H9 (cell line): ENCODE measurements around the gene TREML2. TPM values are rescaled to one million over a fixed set of nuclear protein-coding genes. Genes with fewer than 3 reads are reported as not detected.

Experiments used
- DNase-seq: peaks from one replicate; pipeline ENCODE4 v3.0.0-alpha.2; 2017
- H2AFZ ChIP-seq: one replicate; pipeline ENCODE4 v1.6.1; 2013; ENCODE audit warnings: mild to moderate bottlenecking, low read length, control low read depth, moderate library complexity
- H2AK5ac ChIP-seq: 2 replicates; pipeline ENCODE4 v1.6.1; 2013; ENCODE audit warnings: low read length, control low read depth, mixed read lengths; ENCODE audit not compliant: insufficient read length
- H2BK120ac ChIP-seq: one replicate; pipeline ENCODE4 v1.6.1; 2013; ENCODE audit warnings: low read depth, mild to moderate bottlenecking, low read length, control low read depth, inconsistent platforms; ENCODE audit not compliant: poor library complexity, severe bottlenecking
- H2BK12ac ChIP-seq: 2 replicates; pipeline ENCODE4 v1.6.1; 2013; ENCODE audit warnings: low read length, control low read depth, mixed read lengths, low read depth; ENCODE audit not compliant: insufficient read length
- H2BK15ac ChIP-seq: 2 replicates; pipeline ENCODE4 v1.6.1; 2013; ENCODE audit warnings: low read depth, low read length, control low read depth
- H2BK20ac ChIP-seq: one replicate; pipeline ENCODE4 v1.6.1; 2013; ENCODE audit warnings: low read depth, mild to moderate bottlenecking, low read length, control low read depth, inconsistent platforms; ENCODE audit not compliant: poor library complexity, severe bottlenecking
- H2BK5ac ChIP-seq: 2 replicates; pipeline ENCODE4 v1.6.1; 2013; ENCODE audit warnings: low read length, control low read depth, mixed read lengths; ENCODE audit not compliant: insufficient read length
- H3K14ac ChIP-seq: 2 replicates; pipeline ENCODE4 v1.6.1; 2013; ENCODE audit warnings: low read length, control low read depth; ENCODE audit not compliant: insufficient read depth
- H3K18ac ChIP-seq: 2 replicates; pipeline ENCODE4 v1.6.1; 2013; ENCODE audit warnings: low read depth, mild to moderate bottlenecking, mixed read lengths, low read length, control low read depth; ENCODE audit not compliant: insufficient read length
- H3K23ac ChIP-seq: 2 replicates; pipeline ENCODE4 v1.6.1; 2013; ENCODE audit warnings: low read length, control low read depth, mixed read lengths, low read depth; ENCODE audit not compliant: insufficient read length
- H3K23me2 ChIP-seq: 2 replicates; pipeline ENCODE4 v1.6.1; 2013; ENCODE audit warnings: low read depth, mild to moderate bottlenecking, mixed read lengths, low read length, control low read depth; ENCODE audit not compliant: insufficient read length, poor library complexity, severe bottlenecking
- H3K27ac ChIP-seq: 2 replicates; pipeline ENCODE4 v1.5.1; 2013; ENCODE audit warnings: low read length, control low read depth, mixed read lengths, low read depth; ENCODE audit not compliant: insufficient read length
- H3K27me3 ChIP-seq: 2 replicates; pipeline ENCODE4 v1.6.1; 2013; ENCODE audit warnings: low read length, control low read depth, inconsistent platforms; ENCODE audit not compliant: insufficient read depth
- H3K4ac ChIP-seq: 2 replicates; pipeline ENCODE4 v1.6.1; 2013; ENCODE audit warnings: low read depth, mild to moderate bottlenecking, control low read depth, inconsistent platforms, low read length, moderate library complexity
- H3K4me1 ChIP-seq: 2 replicates; pipeline ENCODE4 v1.6.1; 2013; ENCODE audit warnings: low read length, control low read depth, inconsistent platforms; ENCODE audit not compliant: insufficient read depth
- H3K4me2 ChIP-seq: 2 replicates; pipeline ENCODE4 v1.6.1; 2013; ENCODE audit warnings: low read length, control low read depth, mixed read lengths; ENCODE audit not compliant: insufficient read length, insufficient read depth
- H3K56ac ChIP-seq: 2 replicates; pipeline ENCODE4 v1.6.1; 2013; ENCODE audit warnings: low read depth, mild to moderate bottlenecking, mixed read lengths, low read length, control low read depth; ENCODE audit not compliant: insufficient read length
- H3K79me1 ChIP-seq: 2 replicates; pipeline ENCODE4 v1.6.1; 2013; ENCODE audit warnings: low read depth, mild to moderate bottlenecking, moderate library complexity, low read length, control low read depth, inconsistent platforms; ENCODE audit not compliant: insufficient read depth, poor library complexity, severe bottlenecking
- H3K79me2 ChIP-seq: 2 replicates; pipeline ENCODE4 v1.6.1; 2013; ENCODE audit warnings: low read length, control low read depth, inconsistent platforms; ENCODE audit not compliant: insufficient read depth
- H3K9ac ChIP-seq: 2 replicates; pipeline ENCODE4 v1.6.1; 2013; ENCODE audit warnings: low read length, control low read depth, mixed read lengths; ENCODE audit not compliant: insufficient read length; ENCODE audit errors: extremely low read depth
- H3K9me3 ChIP-seq: one replicate; pipeline ENCODE4 v1.6.1; 2013; ENCODE audit warnings: low read depth, low read length, inconsistent platforms; ENCODE audit not compliant: control insufficient read depth
- H3T11ph ChIP-seq: one replicate; pipeline ENCODE4 v1.6.1; 2013; ENCODE audit warnings: mild to moderate bottlenecking, low read length, control low read depth, inconsistent platforms
- H4K20me1 ChIP-seq: one replicate; pipeline ENCODE4 v1.6.1; 2013; ENCODE audit not compliant: control insufficient read depth, insufficient read length, insufficient read depth
- H4K5ac ChIP-seq: 2 replicates; pipeline ENCODE4 v1.6.1; 2013; ENCODE audit warnings: low read depth, mild to moderate bottlenecking, mixed read lengths, low read length, control low read depth; ENCODE audit not compliant: insufficient read length
- H4K8ac ChIP-seq: replicated peaks from 2 replicates; pipeline ENCODE4 v1.6.1; 2013; ENCODE audit warnings: low read length, control low read depth, mixed read lengths, low read depth; ENCODE audit not compliant: insufficient read length
- H4K91ac ChIP-seq: 2 replicates; pipeline ENCODE4 v1.6.1; 2013; ENCODE audit warnings: low read depth, mild to moderate bottlenecking, moderate library complexity, mixed read lengths, low read length, control low read depth; ENCODE audit not compliant: insufficient read length
- H3K27ac Mint-ChIP-seq, 3 experiments: 2 replicates in 2 of 3; 3 replicates in 1 of 3; pipeline ENCODE4 v1.8.0; 2020 to 2021; ENCODE audit warnings: mixed read lengths in 3 of 3, mild to moderate bottlenecking in 1 of 3, moderate library complexity in 1 of 3
- H3K27me3 Mint-ChIP-seq: 2 replicates; pipeline ENCODE4 v1.8.0; 2021; ENCODE audit warnings: low read depth, mild to moderate bottlenecking, moderate library complexity, mixed read lengths
- H3K36me3 Mint-ChIP-seq, 3 experiments: 2 replicates in 2 of 3; 3 replicates in 1 of 3; pipeline ENCODE4 v1.8.0; 2020 to 2021; ENCODE audit warnings: low read depth in 3 of 3, mixed read lengths in 3 of 3; ENCODE audit not compliant: insufficient read depth in 1 of 3
- H3K4me1 Mint-ChIP-seq, 2 experiments: 2 replicates each; pipeline ENCODE4 v1.8.0; 2020; ENCODE audit warnings: mixed read lengths in 2 of 2
- H3K4me3 Mint-ChIP-seq, 2 experiments: 2 replicates in 1 of 2; 3 replicates in 1 of 2; pipeline ENCODE4 v1.8.0; 2020 to 2021; ENCODE audit warnings: mild to moderate bottlenecking in 2 of 2, mixed read lengths in 2 of 2, moderate library complexity in 1 of 2
- H3K9me3 Mint-ChIP-seq, 2 experiments: 2 replicates in 1 of 2; 3 replicates in 1 of 2; pipeline ENCODE4 v1.8.0; 2020; ENCODE audit warnings: mild to moderate bottlenecking in 2 of 2, mixed read lengths in 2 of 2, moderate library complexity in 1 of 2
- WGBS: extraction: QIAGEN DNeasy Blood & Tissue Kit; methylation state at CpG from one replicate; pipeline ENCODE4 v1.1.7; 2013; ENCODE audit warnings: missing lambda C conversion rate, low lambda C conversion rate, mixed read lengths; ENCODE audit not compliant: insufficient read length; ENCODE audit errors: extremely low coverage; 5-methylcytosine and 5-hydroxymethylcytosine counted together
- total RNA-seq: library from RNA; stranded (reverse); gene quantifications from 2 replicates; pipeline ENCODE4 v1.2.1, GENCODE V29; 2021
- TF ChIP-seq, protein P1 (sequence below): fragments of 200-600 bp; sonication (generic); conservative IDR thresholded peaks from 3 replicates; pipeline ENCODE4 v1.8.0; 2021; ENCODE audit warnings: antibody characterized with exemption, mild to moderate bottlenecking

TREML2 gene
- total RNA-seq, 1 experiment from 2014 or later = 0.07 TPM

DNA sequence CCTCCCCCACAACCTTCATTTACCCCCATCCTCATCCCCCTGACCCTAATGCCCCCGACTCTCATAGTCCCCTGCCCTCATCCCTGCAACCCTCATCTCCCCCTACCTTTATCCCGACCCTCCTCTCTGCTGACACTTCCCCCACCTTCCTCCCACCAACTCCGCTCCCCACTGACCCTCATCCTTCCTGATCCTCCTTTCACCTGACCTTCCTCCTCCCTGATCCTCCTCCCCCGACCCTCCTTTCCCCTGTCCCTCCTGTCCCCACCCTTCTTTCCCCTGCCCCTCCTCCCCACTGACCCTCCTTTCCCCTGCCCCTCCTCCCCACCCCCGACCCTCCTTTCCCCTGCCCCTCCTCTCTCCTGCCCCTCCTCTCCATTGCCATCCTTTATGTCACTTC lies 7.1 kb downstream of the TREML2 start:
- Histone ChIP-seq H2BK120ac (no peak overlapping the region), H3K56ac (no peak overlapping the region), H3K18ac (no peak overlapping the region), H2BK15ac (no peak overlapping the region), H2BK20ac (no peak overlapping the region), H3K4ac (no peak overlapping the region), H4K91ac (no peak overlapping the region), H2AK5ac (no peak overlapping the region), H3K14ac (no peak overlapping the region), H3K27me3 (no peaks in the 10 kb centered on the region), H4K5ac (no peak overlapping the region), H3K9me3 (peaks cover 10% of the 10 kb centered on the region), H4K20me1 (no peaks in the 10 kb centered on the region), H2BK12ac (no peak overlapping the region), H3T11ph (no peak overlapping the region), H2BK5ac (no peak overlapping the region), H2AFZ (no peak overlapping the region), H3K23me2 (no peaks in the 10 kb centered on the region), H4K8ac (no peak overlapping the region), H3K4me2 (no peak overlapping the region), H3K23ac (no peak overlapping the region), H3K9ac (no peak overlapping the region), H3K4me1 (no peaks in the 10 kb centered on the region), H3K79me2 (no peaks in the 10 kb centered on the region), H3K79me1 (no peaks in the 10 kb centered on the region), H3K27ac (no peak overlapping the region)
- H3K27ac Mint-ChIP-seq = no peak overlapping the region
- no peak for DNase-seq
- TF ChIP-seq, protein P1, sequence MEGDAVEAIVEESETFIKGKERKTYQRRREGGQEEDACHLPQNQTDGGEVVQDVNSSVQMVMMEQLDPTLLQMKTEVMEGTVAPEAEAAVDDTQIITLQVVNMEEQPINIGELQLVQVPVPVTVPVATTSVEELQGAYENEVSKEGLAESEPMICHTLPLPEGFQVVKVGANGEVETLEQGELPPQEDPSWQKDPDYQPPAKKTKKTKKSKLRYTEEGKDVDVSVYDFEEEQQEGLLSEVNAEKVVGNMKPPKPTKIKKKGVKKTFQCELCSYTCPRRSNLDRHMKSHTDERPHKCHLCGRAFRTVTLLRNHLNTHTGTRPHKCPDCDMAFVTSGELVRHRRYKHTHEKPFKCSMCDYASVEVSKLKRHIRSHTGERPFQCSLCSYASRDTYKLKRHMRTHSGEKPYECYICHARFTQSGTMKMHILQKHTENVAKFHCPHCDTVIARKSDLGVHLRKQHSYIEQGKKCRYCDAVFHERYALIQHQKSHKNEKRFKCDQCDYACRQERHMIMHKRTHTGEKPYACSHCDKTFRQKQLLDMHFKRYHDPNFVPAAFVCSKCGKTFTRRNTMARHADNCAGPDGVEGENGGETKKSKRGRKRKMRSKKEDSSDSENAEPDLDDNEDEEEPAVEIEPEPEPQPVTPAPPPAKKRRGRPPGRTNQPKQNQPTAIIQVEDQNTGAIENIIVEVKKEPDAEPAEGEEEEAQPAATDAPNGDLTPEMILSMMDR = no peak
- H3K4me1 Mint-ChIP-seq = peaks cover 0 to 7% of the 10 kb centered on the region in 2 experiments; a peak in 2 of 4 replicates
- peaks cover 22% of the 10 kb centered on the region for H3K27me3 Mint-ChIP-seq
- H3K9me3 Mint-ChIP-seq = peaks cover 14 to 15% of the 10 kb centered on the region in 2 experiments
- no peak overlapping the region for H3K4me3 Mint-ChIP-seq
- WGBS = no CpG with 5 or more reads among the region's 5 CpGs
- H3K36me3 Mint-ChIP-seq = peaks cover 6 to 15% (median 11%) of the 10 kb centered on the region in 3 experiments
